Neural progenitor cell (in vitro differentiated cells): ENCODE data around the gene ASAP2.

Source experiments
- CTCF ChIP-seq: fragments of 200-600 bp; sonication (generic); IDR thresholded peaks from 2 replicates; pipeline ENCODE4 v1.5.1; 2017; ENCODE audit warnings: antibody characterized with exemption, mild to moderate bottlenecking
- EZH2 ChIP-seq: fragments of 200-600 bp; sonication (generic); IDR thresholded peaks from 2 replicates; pipeline ENCODE4 v1.6.1; 2017; ENCODE audit warnings: antibody characterized with exemption, mild to moderate bottlenecking, moderate library complexity
- EZH2phosphoT487 ChIP-seq: fragments of 200-600 bp; sonication (generic); IDR thresholded peaks from 2 replicates; pipeline ENCODE4 v1.6.1; 2017; ENCODE audit warnings: antibody characterized with exemption

GRCh38 chr2:9164112-9164608 is 42.5 kb upstream of the ASAP2 start:
- TF ChIP-seq CTCF (no peak), EZH2 (no peak), EZH2phosphoT487 (no peak)
